Fibroblast of pulmonary artery (primary cell): ENCODE measurements around the gene AMPD2.

ENCODE experiments used
- DNase-seq: peaks from one replicate; pipeline ENCODE4 v3.0.0-alpha.2; 2010; ENCODE audit warnings: low read depth
- H3K4me3 ChIP-seq: replicated peaks from 2 replicates; pipeline ENCODE4 v1.5.1; 2011; ENCODE audit warnings: low read depth, mild to moderate bottlenecking, control low read depth, low read length, moderate library complexity
- CTCF ChIP-seq: IDR thresholded peaks from 2 replicates; pipeline ENCODE4 v1.5.1; 2011; ENCODE audit warnings: mild to moderate bottlenecking, control low read depth, low read length, inconsistent platforms; ENCODE audit errors: missing control alignments

Gene AMPD2

GRCh38 chr1:109640285-109640865, 20.7 kb downstream of the AMPD2 start:
- DNase-seq: peak; percentile 76
- peak; percentile 97 for TF ChIP-seq CTCF
- H3K4me3 ChIP-seq: no peak overlapping the region

- no peak overlapping the region for H3K4me3 ChIP-seq
- no peak for DNase-seq
- no peak for TF ChIP-seq CTCF
Observed at GRCh38 chr1:109641078-109641740, 21.6 kb downstream of the AMPD2 start.

- no peak for TF ChIP-seq CTCF
Observed at GRCh38 chr1:109641861-109642260, 22.2 kb downstream of the AMPD2 start.

GRCh38 chr1:109642626-109643025, 23.0 kb downstream of the AMPD2 start:
- DNase-seq: no peak
- TF ChIP-seq CTCF: no peak
- no peak overlapping the region for H3K4me3 ChIP-seq

More at GRCh38 chr1:109641861-109642260, 22.2 kb downstream of the AMPD2 start:
- DNase-seq: no peak
- H3K4me3 ChIP-seq: no peak overlapping the region

DNA sequence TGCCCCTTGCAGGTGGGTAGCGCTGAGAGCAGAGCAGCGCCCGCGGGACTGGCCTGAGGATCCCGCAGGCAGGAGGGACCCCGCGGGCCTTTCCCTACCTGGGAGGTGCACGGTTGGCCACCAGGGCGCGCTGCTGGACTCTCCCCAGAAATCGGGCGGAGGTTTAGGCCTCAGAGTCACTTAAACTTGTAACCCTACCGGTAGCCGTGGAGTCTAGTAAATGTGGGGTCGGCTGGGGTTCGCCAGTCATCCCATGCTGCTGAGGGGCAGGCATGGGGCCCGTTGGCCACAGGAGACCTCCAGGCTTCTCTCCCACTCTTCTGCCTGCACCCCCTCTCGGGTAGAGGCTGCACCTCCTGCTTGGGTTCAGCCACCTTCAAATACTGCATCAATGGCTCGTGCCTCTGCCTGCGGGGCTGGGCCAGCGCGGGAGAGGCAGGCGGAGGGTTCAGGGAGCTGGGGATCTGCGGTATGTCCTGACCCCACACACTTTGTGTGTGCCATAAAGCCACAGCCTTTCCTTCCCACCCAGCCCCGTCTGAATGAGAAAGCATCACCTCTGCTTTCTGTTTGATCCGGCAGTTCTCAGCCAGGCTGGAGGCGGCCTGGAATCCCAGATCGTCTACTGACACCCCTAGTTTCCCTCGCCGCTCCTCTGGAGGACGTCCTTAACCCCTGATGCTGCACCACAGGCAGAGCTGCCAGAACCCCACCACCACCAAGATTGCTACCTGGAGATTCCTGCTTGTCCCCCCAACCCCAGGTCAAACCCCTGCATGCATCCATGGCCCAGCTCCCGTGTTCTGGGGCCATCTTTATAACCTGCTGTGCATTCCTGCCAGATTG, 24.0 kb downstream of the AMPD2 start:
- no peak overlapping the region for H3K4me3 ChIP-seq
- peak; percentile 78 for DNase-seq
- TF ChIP-seq CTCF: peak; percentile 86

GRCh38 chr1:109644670-109645069, 25.0 kb downstream of the AMPD2 start:
- H3K4me3 ChIP-seq: no peak overlapping the region
- DNase-seq: no peak
- no peak for TF ChIP-seq CTCF
